ENCODE results near the gene MYOM1.

DNA sequence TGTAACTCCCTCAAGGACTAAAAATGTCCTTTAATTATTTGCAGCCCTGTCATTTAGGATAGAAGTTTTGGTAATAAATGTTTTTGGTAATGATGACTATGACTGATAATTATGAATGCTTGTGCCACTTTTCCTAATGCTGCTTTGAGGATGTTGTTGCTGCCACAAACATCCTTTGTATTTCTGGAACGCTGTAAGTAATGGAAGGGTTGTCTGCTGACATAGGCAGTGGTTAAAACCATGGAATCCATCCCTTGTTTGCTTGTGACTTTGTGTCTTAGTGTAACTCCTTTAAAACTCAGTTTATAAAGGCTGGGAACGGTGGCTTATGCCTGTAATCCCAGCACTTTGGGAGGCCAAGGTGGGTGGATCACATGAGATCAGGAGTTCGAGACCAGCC, 187.0 kb downstream of the MYOM1 start:
- TF ChIP-seq POLR2A (IDR thresholded peaks at IDR 0.05; ENCODE audit: low read length) (no peak), GATA1 (IDR thresholded peaks at IDR 0.05; ENCODE audit: low read depth, low read length) (no peak)
